Stimulated activated CD8-positive, alpha-beta memory T cell treated with anti-CD3 and anti-CD28 coated beads, Interleukin-12 subunit alpha, Interleukin-12 subunit beta, amount 100 ng/mL, for 24 hours (primary cell): Measurements from ENCODE around the gene DOK3.

Source experiments
- DNase-seq: peaks from one replicate; pipeline ENCODE4 v3.0.0-alpha.2; 2020; ENCODE audit errors: extremely low read depth

Gene DOK3

GRCh38 chr5:177512736-177513380, 3.2 kb upstream of the DOK3 start:
- DNase-seq: no peak

DNA sequence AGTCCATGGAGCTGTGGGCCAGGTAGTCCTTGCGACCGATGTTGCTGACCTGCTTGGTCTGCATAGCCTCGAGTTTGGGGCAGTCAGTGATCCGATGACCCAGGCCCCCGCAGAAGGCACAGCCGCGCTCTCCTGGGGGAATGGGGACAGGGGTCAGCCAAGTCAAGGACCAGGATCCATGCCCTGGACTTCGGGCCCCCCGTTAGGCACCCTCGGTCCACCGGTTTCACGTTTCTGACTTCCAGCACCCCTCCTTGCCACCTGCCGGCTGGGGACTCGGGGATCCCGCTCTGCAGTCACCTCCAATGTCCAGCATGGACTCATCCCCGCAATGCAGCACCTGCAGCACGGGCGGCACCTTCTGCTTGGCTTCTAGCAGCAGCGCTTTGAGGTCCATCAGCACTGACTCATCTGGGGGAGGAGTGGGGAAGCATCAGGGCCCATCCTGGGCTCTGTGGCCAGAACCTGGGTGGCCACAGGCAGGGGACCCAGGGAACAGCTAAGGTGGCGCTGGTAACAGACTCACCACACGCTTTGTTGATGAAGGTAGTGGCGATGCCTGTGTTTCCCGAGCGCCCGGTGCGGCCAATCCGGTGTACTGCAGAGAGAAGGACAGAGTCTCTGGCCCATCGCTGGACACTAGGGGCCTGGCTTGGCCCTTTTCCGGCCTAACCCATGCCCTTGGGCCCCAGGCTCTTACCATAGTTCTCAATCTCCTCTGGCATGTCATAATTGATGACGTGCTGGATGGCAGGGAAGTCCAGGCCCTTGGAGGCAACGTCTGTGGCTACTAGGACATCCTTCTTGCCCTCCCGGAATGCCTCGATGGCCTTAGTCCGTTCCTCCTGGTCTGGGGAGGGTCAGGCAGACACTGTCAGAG, 2.4 kb upstream of the DOK3 start:
- no peak for DNase-seq

DNA sequence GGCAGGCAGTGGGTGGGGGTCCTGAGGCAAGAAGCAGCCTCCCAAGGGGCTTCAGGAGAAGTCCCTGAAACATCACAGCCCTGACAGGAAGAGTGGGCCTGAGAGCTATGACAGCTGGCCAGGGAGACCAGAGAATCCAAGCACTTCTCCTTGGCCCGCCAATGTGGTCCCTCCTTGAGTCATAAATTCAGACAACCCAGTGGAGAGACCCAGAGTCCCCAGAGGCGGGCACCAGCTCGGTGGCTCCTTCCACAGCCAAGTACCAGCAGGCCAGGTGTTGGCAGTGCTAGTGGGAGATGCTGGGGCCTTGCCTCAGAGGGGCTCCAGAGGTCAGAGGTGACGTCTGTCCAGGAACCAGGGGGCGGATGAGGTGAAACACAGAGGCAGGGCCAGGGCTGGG, 1.6 kb upstream of the DOK3 start:
- DNase-seq: no peak

GRCh38 chr5:177510567-177511053, 984 bp upstream of the DOK3 start:
- no peak for DNase-seq

GRCh38 chr5:177509991-177510566, 453 bp upstream of the DOK3 start:
- DNase-seq: no peak

- DNase-seq: no peak
Observed at GRCh38 chr5:177508837-177509236, 789 bp downstream of the DOK3 start.

DNA sequence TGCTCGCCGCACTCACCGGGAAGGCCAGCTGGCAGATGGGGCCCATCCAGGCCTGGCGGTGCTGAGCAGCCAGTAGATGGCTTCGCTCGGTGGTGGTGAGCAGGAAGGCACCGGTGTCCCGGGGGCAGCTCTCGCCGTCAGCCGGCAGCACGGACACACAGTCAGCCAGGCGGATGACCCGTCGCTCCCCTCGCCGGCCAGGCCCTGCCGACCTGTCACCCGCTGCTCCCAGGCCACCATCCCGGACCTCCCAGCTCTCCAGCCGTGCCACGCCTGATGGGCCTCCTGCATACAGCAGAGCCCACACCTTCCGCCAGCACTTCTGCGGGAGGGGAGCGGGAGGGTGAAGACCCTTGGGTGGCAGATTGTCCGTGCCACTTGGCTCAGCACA, 1.4 kb downstream of the DOK3 start:
- no peak for DNase-seq

DNA sequence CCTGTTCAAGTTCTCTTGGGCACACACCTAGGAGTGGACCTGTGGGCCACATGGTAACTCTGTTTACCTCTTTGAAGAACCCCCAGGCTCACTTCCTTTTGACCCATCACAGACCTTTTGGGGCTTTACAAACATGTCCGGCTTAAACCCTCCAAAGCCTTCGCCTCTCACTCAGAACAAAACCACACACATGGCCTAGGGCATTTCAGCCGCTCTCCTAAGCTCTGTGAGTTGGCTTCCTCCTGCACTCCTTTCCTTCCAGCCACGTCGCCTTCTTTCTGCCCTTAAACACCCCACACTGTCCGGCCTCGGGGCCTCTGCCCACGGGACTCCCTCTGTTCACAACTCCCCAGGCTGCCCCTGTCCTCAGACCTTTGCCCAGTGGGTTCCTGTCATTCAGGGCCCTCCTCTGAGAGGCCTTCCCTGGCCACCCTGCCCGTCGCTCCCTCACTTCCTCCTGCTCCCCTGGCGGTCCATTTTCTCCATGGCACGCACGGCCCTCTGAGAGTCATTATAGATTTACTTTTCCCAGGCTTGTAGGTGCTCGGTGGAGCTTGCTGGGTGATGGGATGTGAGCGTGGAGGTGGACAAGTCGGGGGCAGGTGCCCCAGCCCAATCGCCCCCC, 1.9 kb downstream of the DOK3 start:
- DNase-seq: no peak

- no peak for DNase-seq
Observed at GRCh38 chr5:177507165-177507564, 2.5 kb downstream of the DOK3 start.

DNA sequence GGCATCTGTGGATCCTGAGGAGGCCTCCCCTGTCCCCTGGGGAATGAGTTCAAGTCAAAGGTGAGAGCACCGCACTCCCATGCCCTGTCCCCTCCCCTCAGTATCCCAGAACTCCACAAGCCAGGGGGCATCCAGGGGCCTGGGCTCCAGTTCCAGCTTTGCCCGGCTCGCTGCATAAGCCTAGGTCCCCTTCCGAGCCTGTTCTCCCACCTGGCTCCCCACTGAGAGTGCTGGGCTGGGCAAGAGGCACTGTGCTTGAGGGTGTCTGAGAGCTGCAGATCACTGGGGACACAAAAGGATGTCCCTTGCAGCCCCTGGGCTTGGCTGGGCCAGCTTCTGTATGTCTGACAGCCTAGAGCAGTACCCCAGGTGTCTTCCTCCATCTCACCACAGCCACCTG, 4.6 kb downstream of the DOK3 start:
- DNase-seq: no peak

DNA sequence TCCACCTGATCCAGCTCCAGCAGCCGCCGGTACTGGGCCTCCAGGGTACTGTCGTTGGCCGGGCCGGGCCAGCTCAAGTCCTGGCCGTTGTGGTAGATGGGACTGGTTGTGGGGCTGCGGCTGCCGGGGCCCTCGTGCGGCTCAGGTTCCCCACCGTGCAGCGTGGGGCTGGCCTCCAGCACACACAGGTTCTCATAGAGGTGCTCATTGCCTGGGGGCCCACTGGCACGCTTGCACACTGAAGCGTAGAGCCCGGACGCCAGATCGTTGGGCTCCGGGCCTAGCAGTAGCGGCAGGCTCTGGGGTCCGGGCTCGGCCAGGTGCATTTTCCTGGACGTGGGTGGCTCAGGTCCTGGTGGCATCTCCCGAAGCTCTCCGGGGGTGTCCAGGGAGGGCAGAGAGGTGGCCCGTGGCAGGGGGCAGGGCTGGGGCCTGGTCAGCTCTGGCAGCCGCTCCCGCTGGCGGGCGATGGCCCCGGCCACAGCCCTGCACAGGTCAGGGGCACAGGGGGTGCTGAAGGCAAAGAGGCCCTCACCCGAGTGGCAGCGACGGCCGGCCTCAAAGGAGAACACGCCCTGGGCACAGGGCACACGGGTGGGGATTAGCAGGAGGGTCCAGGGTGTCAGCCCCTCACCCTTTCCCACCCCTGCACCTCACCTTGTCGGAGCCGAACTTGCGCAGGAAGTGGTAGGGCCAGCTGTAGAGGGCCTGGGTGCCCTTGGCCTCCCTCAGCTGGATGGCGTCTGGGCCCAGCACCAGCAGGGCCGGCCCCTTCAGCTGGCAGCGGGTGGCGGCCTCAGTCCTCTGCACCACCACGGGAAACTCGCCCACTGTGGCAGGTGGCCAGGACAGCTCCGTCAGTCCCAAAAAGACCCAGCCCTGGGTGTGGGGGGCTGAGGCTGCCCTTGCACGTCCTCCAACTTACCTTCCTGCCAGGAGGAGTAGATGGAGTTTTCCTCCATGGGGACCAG, 5.3 kb downstream of the DOK3 start:
- no peak for DNase-seq

- DNase-seq: no peak
Observed at GRCh38 chr5:177503351-177504085, 6.1 kb downstream of the DOK3 start.

DNA sequence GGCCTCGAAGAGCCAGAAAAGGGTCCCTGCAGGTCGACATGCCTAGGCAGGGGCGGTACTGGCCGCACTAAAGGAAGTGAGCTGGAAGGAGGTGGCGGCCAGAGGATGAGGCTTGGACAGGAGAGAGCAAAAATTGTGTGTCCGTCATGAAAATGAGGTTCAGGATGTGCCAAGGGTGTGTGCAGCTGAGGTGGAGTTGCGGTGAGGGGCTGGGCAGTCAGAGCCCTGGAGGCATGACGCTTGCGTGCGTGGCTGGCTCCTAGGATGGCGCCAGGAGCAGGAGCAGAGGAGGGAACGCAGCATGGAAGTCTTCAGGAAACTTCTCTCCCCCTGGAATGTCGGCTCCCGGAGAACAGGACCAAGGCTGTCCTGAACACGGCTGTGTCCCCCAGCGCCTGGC, 6.7 kb downstream of the DOK3 start:
- no peak for DNase-seq

- DNase-seq: no peak
Observed at GRCh38 chr5:177501874-177502678, 7.5 kb downstream of the DOK3 start.

DNA sequence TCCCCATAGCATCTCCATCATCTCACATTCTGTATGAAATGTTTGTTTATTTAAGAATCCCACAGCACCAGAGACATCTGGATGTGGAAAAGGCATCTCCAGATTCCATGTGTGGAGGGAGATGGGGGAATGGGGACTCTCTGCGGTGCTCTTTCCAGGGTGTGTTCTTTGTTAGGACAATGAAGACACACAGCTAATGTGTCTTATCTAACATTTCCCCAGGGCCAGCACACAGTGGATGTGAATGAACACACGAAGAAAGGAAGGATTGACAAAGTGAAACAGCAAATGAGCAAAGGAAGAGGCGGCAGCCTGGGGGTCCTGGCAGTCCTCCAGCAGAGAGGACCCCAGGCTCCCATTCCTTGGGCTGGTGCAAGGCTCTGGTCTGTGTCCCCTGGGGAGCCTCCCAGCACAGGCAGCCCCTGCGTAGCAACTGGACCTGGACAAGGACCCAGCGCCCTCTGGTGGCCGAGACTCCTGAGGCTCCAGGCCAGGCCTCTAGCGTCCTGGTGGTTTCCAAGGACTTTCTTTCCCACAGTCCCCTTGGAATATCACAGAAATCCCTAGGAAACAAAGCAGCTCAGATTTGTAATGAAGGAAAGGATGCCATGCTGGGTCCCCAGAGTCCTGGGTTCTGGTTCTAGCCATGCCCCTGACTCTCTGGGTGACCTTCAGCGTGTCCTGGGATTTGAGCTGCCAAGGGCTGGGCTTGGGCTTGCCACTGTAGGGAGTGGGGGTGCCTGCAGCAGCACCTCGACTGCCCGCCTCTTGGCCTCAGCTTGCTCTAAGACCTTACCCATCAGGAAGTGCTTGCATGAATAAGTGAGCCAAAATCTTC, 8.7 kb downstream of the DOK3 start:
- peak; percentile 72 for DNase-seq

DNA sequence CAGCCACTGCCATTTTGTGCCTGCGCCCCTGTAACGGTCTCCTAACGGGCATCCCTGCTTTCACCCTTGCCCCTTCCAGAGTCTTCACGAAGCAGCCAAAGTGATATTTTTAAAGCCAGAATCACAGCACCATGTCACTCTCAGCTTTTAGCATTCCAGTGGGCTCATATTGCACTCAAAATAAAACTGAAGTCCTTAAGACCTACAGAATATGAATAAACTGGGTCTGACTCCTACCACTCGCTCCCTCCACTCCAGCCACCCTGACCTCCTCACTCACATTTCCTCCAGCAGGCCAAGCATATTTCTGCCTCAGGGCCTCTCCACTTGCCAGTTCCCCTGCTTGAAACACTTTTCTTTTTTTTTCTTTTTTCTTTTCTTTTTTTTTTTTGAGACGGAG, 9.8 kb downstream of the DOK3 start:
- DNase-seq: no peak

DNA sequence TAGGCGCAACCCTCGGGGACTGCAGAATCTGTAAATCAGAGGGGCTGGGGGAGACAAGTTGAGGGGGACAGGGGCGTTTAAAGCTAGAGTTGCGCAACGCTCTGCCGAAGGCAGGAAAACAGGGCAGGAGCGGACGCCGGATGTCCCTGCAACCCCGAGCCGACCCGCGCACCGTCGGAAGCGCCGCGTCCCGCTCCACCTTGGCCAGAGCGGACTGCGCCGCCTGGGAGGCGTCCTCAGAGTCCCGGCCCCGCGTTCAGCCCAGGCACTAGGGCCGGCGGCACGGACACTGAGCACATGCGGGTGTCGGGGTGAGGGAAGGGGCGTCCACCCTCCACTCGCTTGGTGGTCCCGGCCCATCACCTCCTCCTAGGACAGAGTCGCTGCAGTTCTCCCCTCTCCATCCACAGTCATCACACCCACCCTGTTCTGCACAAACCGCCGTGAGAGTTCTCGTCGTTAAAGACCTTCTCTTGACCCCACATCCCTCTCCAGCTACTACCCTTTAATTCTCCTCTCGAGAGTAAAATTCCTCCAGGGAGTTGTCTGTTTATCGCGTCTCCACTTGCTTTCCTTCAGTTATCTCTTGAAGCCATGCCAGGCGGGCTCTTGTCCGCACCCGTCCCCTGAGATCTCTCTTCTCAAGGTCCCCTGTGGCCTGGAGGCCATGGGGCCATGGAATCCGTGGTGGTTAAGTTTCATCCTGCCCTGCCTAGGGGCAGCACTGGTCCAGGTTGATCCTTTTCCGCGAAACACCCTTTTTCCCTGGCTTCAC, 11.4 kb downstream of the DOK3 start:
- DNase-seq: no peak
